MCF 10A (cell line): Measurements from ENCODE around the gene DHX35. TPM values are rescaled to one million over a fixed set of nuclear protein-coding genes. Genes with fewer than 3 reads are reported as not detected.

ENCODE experiments used
- BruUV-seq: library from RNA; stranded (reverse); fragments of 400-500 nt; replicated peaks from 2 replicates; lab custom pipeline; 2021; lab: Mats Ljungman, UMichigan
- CTCF ChIA-PET: fragments of 300-600 bp; sonication (Branson Sonifier 250); formaldehyde crosslinking; extraction: SDS; loops from one replicate; lab custom pipeline; 2021; ENCODE audit warnings: antibody characterized with exemption, inconsistent platforms; lab: Yijun Ruan, JAX
- POLR2A ChIA-PET: fragments of 300-600, 350-650 bp; sonication (Branson Sonifier 250); formaldehyde crosslinking; extraction: SDS; loops from one replicate; lab custom pipeline; 2020; ENCODE audit warnings: antibody characterized with exemption, inconsistent platforms; lab: Yijun Ruan, JAX
- DNase-seq: peaks from one replicate; pipeline ENCODE4 v3.0.0-alpha.2; 2018; ENCODE audit not compliant: unreplicated experiment
- H3K27ac Mint-ChIP-seq: one replicate; pipeline ENCODE4 v1.8.0; 2022; ENCODE audit warnings: mild to moderate bottlenecking, low read depth, mixed read lengths; ENCODE audit not compliant: unreplicated experiment
- H3K27me3 Mint-ChIP-seq: one replicate; pipeline ENCODE4 v1.8.0; 2022; ENCODE audit warnings: mixed read lengths; ENCODE audit not compliant: insufficient read depth, unreplicated experiment
- H3K36me3 Mint-ChIP-seq: one replicate; pipeline ENCODE4 v1.8.0; 2022; ENCODE audit warnings: mild to moderate bottlenecking, moderate library complexity, mixed read lengths; ENCODE audit not compliant: insufficient read depth, unreplicated experiment
- H3K4me1 Mint-ChIP-seq: one replicate; pipeline ENCODE4 v1.8.0; 2022; ENCODE audit warnings: mixed read lengths; ENCODE audit not compliant: insufficient read depth, unreplicated experiment
- H3K4me3 Mint-ChIP-seq: one replicate; pipeline ENCODE4 v1.8.0; 2022; ENCODE audit warnings: mild to moderate bottlenecking, moderate library complexity, mixed read lengths; ENCODE audit not compliant: unreplicated experiment
- H3K9me3 Mint-ChIP-seq: one replicate; pipeline ENCODE4 v1.8.0; 2022; ENCODE audit warnings: mixed read lengths; ENCODE audit not compliant: unreplicated experiment
- CTCF ChIP-seq: fragments of 200-600 bp; IDR thresholded peaks from one replicate; pipeline ENCODE4 v1.8.0; 2022; ENCODE audit warnings: antibody characterized with exemption, mild to moderate bottlenecking; ENCODE audit not compliant: unreplicated experiment
- intact Hi-C: fragments of 100-400 bp; cut with micrococcal nuclease; formaldehyde crosslinking; loops from 2 replicates; pipeline ENCODE4 v1.14.1; 2022
- total RNA-seq: library from RNA; stranded (reverse); gene quantifications from 2 replicates; pipeline ENCODE4 v1.2.3, GENCODE V29; 2022

The DHX35 gene
- total RNA-seq, 1 experiment from 2014 or later: 7.8 TPM

- BruUV-seq: no TSS peak
- no peaks in the 10 kb centered on the region for H3K4me1 Mint-ChIP-seq
- CTCF ChIA-PET: interaction anchor here (0.5 to 15.2 kb wide), 8 partner anchors 8 to 284 kb away, joined by 3 to 132 read pairs (median 4); partner anchors contain the start of gene FAM83D
- H3K4me3 Mint-ChIP-seq: no peak overlapping the region
- H3K36me3 Mint-ChIP-seq: no peaks in the 10 kb centered on the region
- no peaks in the 10 kb centered on the region for H3K9me3 Mint-ChIP-seq
- no peak for TF ChIP-seq CTCF
- intact Hi-C loops: no loop called here
- POLR2A ChIA-PET: interaction anchor here (1.1 kb wide), 1 partner anchor 179 kb away, joined by 3 read pairs; no protein-coding TSS in a partner anchor
- H3K27ac Mint-ChIP-seq: no peak overlapping the region
- H3K27me3 Mint-ChIP-seq: peaks cover 37% of the 10 kb centered on the region
- DNase-seq: no peak
Observed at GRCh38 chr20:38918172-38918571, 44.0 kb upstream of the DHX35 start.

GRCh38 chr20:38919683-38920082, 42.5 kb upstream of the DHX35 start:
- CTCF ChIA-PET: interaction anchor here (0.9 to 15.2 kb wide), 4 partner anchors 120 to 272 kb away, joined by 3 to 132 read pairs (median 8); no protein-coding TSS in a partner anchor
- no peaks in the 10 kb centered on the region for H3K9me3 Mint-ChIP-seq
- TF ChIP-seq CTCF: no peak
- H3K27ac Mint-ChIP-seq: no peak overlapping the region
- H3K4me3 Mint-ChIP-seq: no peak overlapping the region
- no peaks in the 10 kb centered on the region for H3K36me3 Mint-ChIP-seq
- no peaks in the 10 kb centered on the region for H3K4me1 Mint-ChIP-seq
- intact Hi-C loops: no loop called here
- H3K27me3 Mint-ChIP-seq: peaks cover 37% of the 10 kb centered on the region
- POLR2A ChIA-PET: interaction anchor here (1.7 kb wide), 1 partner anchor 13 kb away, joined by 6 read pairs; no protein-coding TSS in a partner anchor
- DNase-seq: no peak
- BruUV-seq: no TSS peak

- Mint-ChIP-seq H3K27ac (no peak overlapping the region), H3K9me3 (no peaks in the 10 kb centered on the region), H3K4me3 (no peak overlapping the region), H3K36me3 (no peaks in the 10 kb centered on the region), H3K27me3 (peaks cover 37% of the 10 kb centered on the region), H3K4me1 (no peaks in the 10 kb centered on the region)
- no TSS peak for BruUV-seq
- POLR2A ChIA-PET: interaction anchor here (0.7 to 1.7 kb wide), 4 partner anchors 10 to 42 kb away, joined by 3 to 6 read pairs (median 3); no protein-coding TSS in a partner anchor
- DNase-seq: no peak
- intact Hi-C loops: no loop called here
- no peak for TF ChIP-seq CTCF
- CTCF ChIA-PET: interaction anchor here (0.6 to 15.2 kb wide), 5 partner anchors 26 to 161 kb away, joined by 3 to 132 read pairs (median 12); no protein-coding TSS in a partner anchor
Observed at GRCh38 chr20:38920411-38920810, 41.7 kb upstream of the DHX35 start.

GRCh38 chr20:38920851-38921250, 41.3 kb upstream of the DHX35 start:
- H3K4me1 Mint-ChIP-seq: no peaks in the 10 kb centered on the region
- CTCF ChIA-PET: interaction anchor here (0.6 to 15.2 kb wide), 8 partner anchors 21 to 271 kb away, joined by 3 to 132 read pairs (median 4); no protein-coding TSS in a partner anchor
- H3K36me3 Mint-ChIP-seq: no peaks in the 10 kb centered on the region
- no peak for DNase-seq
- peaks cover 37% of the 10 kb centered on the region for H3K27me3 Mint-ChIP-seq
- H3K9me3 Mint-ChIP-seq: no peaks in the 10 kb centered on the region
- no peak overlapping the region for H3K27ac Mint-ChIP-seq
- intact Hi-C loops: no loop called here
- no TSS peak for BruUV-seq
- TF ChIP-seq CTCF: no peak
- H3K4me3 Mint-ChIP-seq: no peak overlapping the region
- POLR2A ChIA-PET: interaction anchor here (0.7 to 1.4 kb wide), 4 partner anchors 8 to 43 kb away, joined by 3 to 6 read pairs (median 3); no protein-coding TSS in a partner anchor
